Left ventricle myocardium inferior (tissue), 1 donor: ENCODE data around the gene PRDM16. TPM values are rescaled to one million over a fixed set of nuclear protein-coding genes. Genes with fewer than 3 reads are reported as not detected.

ENCODE experiments used
- DNase-seq: peaks from one replicate; pipeline ENCODE4 v3.0.0-alpha.2; 2020
- H3K27ac ChIP-seq: fragments of 200-600 bp; replicated peaks from 2 replicates; pipeline ENCODE4 v1.8.0; 2021
- H3K27me3 ChIP-seq: fragments of 200-600 bp; 2 replicates; pipeline ENCODE4 v1.8.0; 2021; ENCODE audit warnings: low read depth
- H3K36me3 ChIP-seq: fragments of 200-600 bp; 2 replicates; pipeline ENCODE4 v1.8.0; 2021
- H3K4me1 ChIP-seq: fragments of 200-600 bp; 2 replicates; pipeline ENCODE4 v1.8.0; 2021
- H3K4me3 ChIP-seq: fragments of 200-600 bp; 2 replicates; pipeline ENCODE4 v1.8.0; 2021; ENCODE audit warnings: mild to moderate bottlenecking, moderate library complexity
- H3K9me3 ChIP-seq: fragments of 200-600 bp; replicated peaks from 2 replicates; pipeline ENCODE4 v1.8.0; 2021
- intact Hi-C: fragments of 100-400 bp; cut with micrococcal nuclease; formaldehyde crosslinking; loops from one replicate; pipeline ENCODE4 v1.11.0; 2022
- microRNA-seq: library from miRNA; unstranded; fragments of <30 nt; microRNA quantifications from one replicate; pipeline ENCODE4 v1.2.0, GENCODE V29; 2020
- total RNA-seq: library from RNA; stranded (reverse); fragmentation: NEBNext Ultra II Directional; extraction: Animal tissue kit (Norgen Biotek cat#: 25700); gene quantifications from one replicate; pipeline ENCODE4 v1.2.1, GENCODE V29; 2021
- TF ChIP-seq, protein P1 (sequence below): fragments of 200-600 bp; IDR thresholded peaks from 2 replicates; pipeline ENCODE4 v1.8.0; 2021; ENCODE audit warnings: antibody characterized with exemption, mild to moderate bottlenecking, borderline replicate concordance
- donor health status: DM: no; HTN: yes; CAD: no; lungs with severe emphysema.

PRDM16 gene
- total RNA-seq, 1 donor from 2014 or later = 16.6 TPM

DNA sequence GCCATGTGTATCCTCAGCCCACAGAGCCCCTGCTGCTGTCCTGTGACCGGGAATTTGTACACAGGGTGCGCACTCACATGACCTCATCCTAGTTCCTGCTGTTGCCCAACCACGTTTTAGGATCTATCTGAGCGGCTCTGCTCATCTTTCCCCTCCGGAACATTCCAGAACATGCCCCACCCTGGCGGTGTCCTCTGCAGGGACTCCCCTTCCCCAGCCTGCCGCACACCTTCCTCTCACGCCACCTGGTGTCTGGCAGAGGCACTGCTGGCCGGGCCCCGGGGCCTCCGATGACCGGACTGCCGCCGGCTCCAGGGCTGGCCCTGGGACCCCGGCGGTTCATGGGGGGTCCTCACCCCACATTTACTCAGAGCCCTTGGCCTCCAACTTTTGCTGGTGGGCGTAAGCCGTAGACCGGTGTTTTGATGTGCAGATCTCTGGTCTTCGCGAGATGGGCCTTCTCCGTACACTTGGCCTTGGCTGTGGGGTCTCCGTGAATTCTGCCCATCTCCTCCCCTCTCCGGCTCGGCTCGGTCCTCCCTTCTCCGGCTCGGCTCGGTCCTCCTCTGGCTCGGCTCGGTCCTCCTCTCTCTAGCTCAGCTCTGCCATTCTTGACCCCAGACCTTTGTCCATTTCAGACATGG lies 414.9 kb downstream of the PRDM16 start:
- no peak for DNase-seq
- H3K36me3 ChIP-seq = no peaks in the 10 kb centered on the region

DNA sequence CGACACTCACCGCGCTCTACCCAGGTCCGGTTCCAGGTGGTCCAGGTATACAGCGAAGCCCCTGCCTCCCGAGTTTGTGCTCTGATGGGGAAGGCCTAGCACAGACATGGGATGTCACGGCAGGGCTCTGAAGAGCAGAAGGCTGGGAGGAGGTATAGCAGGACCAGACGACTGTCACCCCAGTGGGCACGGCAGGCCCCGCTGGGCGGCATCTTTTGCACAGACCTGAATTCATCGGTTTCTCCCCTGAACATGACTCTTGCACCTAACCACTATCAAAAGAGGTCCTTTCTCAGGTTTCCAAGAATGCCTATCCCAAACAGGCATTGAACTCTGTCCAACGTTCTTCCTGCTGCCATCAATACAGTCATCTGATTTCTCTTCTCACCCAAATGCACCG lies 416.0 kb downstream of the PRDM16 start:
- TF ChIP-seq, protein P1, sequence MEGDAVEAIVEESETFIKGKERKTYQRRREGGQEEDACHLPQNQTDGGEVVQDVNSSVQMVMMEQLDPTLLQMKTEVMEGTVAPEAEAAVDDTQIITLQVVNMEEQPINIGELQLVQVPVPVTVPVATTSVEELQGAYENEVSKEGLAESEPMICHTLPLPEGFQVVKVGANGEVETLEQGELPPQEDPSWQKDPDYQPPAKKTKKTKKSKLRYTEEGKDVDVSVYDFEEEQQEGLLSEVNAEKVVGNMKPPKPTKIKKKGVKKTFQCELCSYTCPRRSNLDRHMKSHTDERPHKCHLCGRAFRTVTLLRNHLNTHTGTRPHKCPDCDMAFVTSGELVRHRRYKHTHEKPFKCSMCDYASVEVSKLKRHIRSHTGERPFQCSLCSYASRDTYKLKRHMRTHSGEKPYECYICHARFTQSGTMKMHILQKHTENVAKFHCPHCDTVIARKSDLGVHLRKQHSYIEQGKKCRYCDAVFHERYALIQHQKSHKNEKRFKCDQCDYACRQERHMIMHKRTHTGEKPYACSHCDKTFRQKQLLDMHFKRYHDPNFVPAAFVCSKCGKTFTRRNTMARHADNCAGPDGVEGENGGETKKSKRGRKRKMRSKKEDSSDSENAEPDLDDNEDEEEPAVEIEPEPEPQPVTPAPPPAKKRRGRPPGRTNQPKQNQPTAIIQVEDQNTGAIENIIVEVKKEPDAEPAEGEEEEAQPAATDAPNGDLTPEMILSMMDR = no peak
- DNase-seq = no peak
- no peak overlapping the region for H3K4me3 ChIP-seq
- peaks cover 33% of the 10 kb centered on the region for H3K27me3 ChIP-seq
- intact Hi-C loops = no loop called here
- H3K9me3 ChIP-seq = peaks cover 13% of the 10 kb centered on the region
- H3K27ac ChIP-seq = no peak overlapping the region
- no peaks in the 10 kb centered on the region for H3K4me1 ChIP-seq
- no peaks in the 10 kb centered on the region for H3K36me3 ChIP-seq

More for the DNA sequence above, 414.9 kb downstream of the PRDM16 start:
- Histone ChIP-seq H3K9me3 (peaks cover 10% of the 10 kb centered on the region), H3K27me3 (peaks cover 33% of the 10 kb centered on the region), H3K4me3 (no peak overlapping the region), H3K4me1 (no peaks in the 10 kb centered on the region), H3K27ac (no peak overlapping the region)
- TF ChIP-seq, protein P1 = peak; percentile 91
- intact Hi-C loops = no loop called here

Small RNA genes within 50 kb of the gene (microRNA-seq; reads per million reads assigned to microRNA genes)
- gene MIR4251 = not detected

Other genes starting within 250 kb of the PRDM16 start
- not detected for gene ACTRT2, start 47.7 kb upstream of the PRDM16 start, total RNA-seq